ENCODE data around the gene GFRA4.

GFRA4 gene

GRCh38 chr20:3614466-3614865 lies 48.7 kb downstream of the GFRA4 start:
- DNase-seq: no peak

DNA sequence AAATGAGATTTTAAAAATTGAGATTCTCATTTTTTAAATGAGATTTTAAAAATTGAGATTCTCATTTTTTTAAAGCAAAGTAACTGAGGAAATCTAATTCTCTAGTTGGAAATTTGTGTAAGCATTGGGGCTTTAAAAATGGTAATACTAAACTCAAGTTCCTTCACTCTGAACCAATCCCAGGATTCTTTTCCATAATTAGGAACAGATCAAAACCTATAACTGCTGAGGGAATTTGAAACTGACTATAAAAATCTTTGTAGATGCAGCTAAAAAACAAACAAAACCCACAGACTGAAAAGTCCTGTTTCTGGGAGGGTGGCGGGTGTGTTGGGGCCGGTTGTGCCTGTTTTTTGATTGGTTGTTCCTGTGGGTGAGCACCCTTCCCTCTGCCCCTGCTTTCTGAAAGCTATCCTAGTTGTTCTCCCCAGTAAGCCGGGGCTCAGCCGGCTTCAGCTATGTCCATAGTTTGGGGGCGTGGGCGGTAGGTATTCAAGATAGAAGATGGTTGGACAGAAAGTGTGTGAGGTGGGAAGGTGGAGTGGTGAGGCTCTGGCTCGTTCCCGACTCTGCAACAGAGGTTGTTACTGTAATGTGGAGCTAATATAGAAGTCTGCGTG lies 49.3 kb downstream of the GFRA4 start:
- no peak for DNase-seq

- no peak for DNase-seq
These were observed 50.2 kb downstream of the GFRA4 start for GRCh38 chr20:3612795-3613572.

DNA sequence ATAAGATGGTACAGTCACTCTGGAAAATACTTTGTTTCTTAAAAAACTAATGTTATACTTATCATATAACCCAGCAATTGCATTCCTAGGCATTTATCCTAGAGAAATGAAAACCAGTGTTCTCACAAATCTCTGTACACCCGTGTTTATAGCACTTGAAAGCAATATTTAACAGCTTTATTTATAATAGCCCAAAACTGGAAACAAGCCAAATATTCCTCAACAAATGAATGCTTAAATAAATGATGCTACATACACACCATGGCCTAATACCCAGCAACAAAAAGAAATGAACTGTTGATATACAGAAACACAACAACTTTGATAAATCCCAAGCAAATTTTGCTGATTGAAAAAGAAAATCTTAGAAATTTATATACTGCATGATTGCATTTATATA lies 51.3 kb downstream of the GFRA4 start:
- no peak for DNase-seq

All from NCI-H1436 (cell line).